ENCODE measurements around the gene ARID3B.

GRCh38 chr15:74598126-74598842, 57.3 kb downstream of the ARID3B start:
- TF ChIP-seq CTCF (IDR thresholded peaks at IDR 0.05) (no peak), POLR2A (IDR thresholded peaks at IDR 0.05) (peak; percentile 60 to 77)

Measured in vagina (tissue), 2 donors.